HL-60 (cell line): Measurements from ENCODE around the gene PAQR5.
"Not testable (repeated sequence)": the region's sequence is repeated elsewhere in the genome, so short reads cannot be mapped to it uniquely, and the experiment has no call there.

Experiments
- DNase-seq, 2 experiments: peaks; one replicate each; pipeline ENCODE4 v3.0.0-alpha.2; 2010 to 2020; ENCODE audit warnings: low read depth in 1 of 2, low spot score in 1 of 2
- H3K27ac ChIP-seq: fragments of 250-450 bp; sonication (Bioruptor Pico); replicated peaks from 2 replicates; pipeline ENCODE4 v1.5.1; 2020; ENCODE audit warnings: mild to moderate bottlenecking, moderate library complexity
- H3K27me3 ChIP-seq: fragments of 250-450 bp; sonication (Bioruptor Pico); 2 replicates; pipeline ENCODE4 v1.5.1; 2021; ENCODE audit warnings: mild to moderate bottlenecking, moderate library complexity; ENCODE audit not compliant: insufficient read depth, poor library complexity, severe bottlenecking
- H3K4me3 ChIP-seq: replicated peaks from 2 replicates; pipeline ENCODE4 v1.5.1; 2011; ENCODE audit warnings: mild to moderate bottlenecking, control low read depth, low read length; ENCODE audit not compliant: insufficient read depth
- GABPA ChIP-seq: IDR thresholded peaks from 2 replicates; pipeline ENCODE4 v1.6.1; 2012; ENCODE audit warnings: low read depth
- POLR2AphosphoS5 ChIP-seq: IDR thresholded peaks from 2 replicates; pipeline ENCODE4 v1.6.1; 2012; ENCODE audit warnings: low read depth
- SPI1 ChIP-seq: IDR thresholded peaks from 2 replicates; pipeline ENCODE4 v1.6.1; 2012; ENCODE audit warnings: low read depth, mild to moderate bottlenecking, borderline replicate concordance
- TF ChIP-seq, protein P1 (sequence below): IDR thresholded peaks from 2 replicates; pipeline ENCODE4 v1.6.1; 2012; ENCODE audit warnings: low read depth; ENCODE audit not compliant: insufficient replicate concordance
- TF ChIP-seq, protein P2 (sequence below): IDR thresholded peaks from one replicate; pipeline ENCODE4 v1.5.1; 2011; ENCODE audit warnings: low read length, control low read depth, inconsistent platforms; ENCODE audit not compliant: insufficient read depth

PAQR5 gene

DNA sequence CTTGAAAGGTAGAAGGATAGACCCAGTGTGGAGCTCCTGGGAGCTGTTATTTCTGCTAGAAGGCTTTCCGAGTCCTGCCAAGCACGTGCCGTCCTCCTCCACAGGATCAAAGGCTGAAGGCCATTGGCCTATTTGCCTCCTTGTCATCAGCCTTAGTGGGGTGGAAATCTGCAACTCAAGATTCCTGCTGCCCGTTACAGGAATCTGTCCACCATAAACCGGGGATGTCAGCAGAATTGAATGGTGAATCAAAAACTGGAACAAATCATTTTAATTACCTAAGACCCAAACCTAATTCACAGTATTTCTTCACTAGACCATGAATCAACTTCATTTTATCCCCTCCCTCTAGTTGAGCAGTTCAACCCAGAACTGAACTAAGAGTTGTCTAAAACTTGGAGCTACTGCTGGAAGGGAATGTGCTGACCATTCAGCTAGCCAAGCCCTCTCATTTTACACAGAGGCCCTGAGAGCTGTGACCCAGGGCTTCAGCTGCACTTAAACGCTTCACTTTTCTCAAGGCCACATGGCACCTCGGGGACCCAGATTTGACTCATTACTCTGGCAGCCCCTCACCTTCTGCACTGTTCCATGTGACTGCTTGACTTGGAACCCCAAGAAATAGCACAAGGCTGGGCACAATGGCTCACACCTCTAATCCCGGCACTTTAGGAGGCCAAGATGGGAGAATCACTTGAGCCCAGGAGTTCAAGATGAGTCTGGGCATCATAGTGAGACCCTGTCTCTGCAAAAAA is 78.7 kb downstream of the PAQR5 start:
- H3K27me3 ChIP-seq: no peaks in the 10 kb centered on the region
- H3K27ac ChIP-seq: no peak overlapping the region
- DNase-seq: no peak
- no peak overlapping the region for H3K4me3 ChIP-seq
- no peak for TF ChIP-seq POLR2AphosphoS5
- TF ChIP-seq, protein P1, sequence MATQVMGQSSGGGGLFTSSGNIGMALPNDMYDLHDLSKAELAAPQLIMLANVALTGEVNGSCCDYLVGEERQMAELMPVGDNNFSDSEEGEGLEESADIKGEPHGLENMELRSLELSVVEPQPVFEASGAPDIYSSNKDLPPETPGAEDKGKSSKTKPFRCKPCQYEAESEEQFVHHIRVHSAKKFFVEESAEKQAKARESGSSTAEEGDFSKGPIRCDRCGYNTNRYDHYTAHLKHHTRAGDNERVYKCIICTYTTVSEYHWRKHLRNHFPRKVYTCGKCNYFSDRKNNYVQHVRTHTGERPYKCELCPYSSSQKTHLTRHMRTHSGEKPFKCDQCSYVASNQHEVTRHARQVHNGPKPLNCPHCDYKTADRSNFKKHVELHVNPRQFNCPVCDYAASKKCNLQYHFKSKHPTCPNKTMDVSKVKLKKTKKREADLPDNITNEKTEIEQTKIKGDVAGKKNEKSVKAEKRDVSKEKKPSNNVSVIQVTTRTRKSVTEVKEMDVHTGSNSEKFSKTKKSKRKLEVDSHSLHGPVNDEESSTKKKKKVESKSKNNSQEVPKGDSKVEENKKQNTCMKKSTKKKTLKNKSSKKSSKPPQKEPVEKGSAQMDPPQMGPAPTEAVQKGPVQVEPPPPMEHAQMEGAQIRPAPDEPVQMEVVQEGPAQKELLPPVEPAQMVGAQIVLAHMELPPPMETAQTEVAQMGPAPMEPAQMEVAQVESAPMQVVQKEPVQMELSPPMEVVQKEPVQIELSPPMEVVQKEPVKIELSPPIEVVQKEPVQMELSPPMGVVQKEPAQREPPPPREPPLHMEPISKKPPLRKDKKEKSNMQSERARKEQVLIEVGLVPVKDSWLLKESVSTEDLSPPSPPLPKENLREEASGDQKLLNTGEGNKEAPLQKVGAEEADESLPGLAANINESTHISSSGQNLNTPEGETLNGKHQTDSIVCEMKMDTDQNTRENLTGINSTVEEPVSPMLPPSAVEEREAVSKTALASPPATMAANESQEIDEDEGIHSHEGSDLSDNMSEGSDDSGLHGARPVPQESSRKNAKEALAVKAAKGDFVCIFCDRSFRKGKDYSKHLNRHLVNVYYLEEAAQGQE: no peak
- TF ChIP-seq GABPA: no peak
- no peak for TF ChIP-seq SPI1
- TF ChIP-seq, protein P2, sequence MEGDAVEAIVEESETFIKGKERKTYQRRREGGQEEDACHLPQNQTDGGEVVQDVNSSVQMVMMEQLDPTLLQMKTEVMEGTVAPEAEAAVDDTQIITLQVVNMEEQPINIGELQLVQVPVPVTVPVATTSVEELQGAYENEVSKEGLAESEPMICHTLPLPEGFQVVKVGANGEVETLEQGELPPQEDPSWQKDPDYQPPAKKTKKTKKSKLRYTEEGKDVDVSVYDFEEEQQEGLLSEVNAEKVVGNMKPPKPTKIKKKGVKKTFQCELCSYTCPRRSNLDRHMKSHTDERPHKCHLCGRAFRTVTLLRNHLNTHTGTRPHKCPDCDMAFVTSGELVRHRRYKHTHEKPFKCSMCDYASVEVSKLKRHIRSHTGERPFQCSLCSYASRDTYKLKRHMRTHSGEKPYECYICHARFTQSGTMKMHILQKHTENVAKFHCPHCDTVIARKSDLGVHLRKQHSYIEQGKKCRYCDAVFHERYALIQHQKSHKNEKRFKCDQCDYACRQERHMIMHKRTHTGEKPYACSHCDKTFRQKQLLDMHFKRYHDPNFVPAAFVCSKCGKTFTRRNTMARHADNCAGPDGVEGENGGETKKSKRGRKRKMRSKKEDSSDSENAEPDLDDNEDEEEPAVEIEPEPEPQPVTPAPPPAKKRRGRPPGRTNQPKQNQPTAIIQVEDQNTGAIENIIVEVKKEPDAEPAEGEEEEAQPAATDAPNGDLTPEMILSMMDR: no peak

DNA sequence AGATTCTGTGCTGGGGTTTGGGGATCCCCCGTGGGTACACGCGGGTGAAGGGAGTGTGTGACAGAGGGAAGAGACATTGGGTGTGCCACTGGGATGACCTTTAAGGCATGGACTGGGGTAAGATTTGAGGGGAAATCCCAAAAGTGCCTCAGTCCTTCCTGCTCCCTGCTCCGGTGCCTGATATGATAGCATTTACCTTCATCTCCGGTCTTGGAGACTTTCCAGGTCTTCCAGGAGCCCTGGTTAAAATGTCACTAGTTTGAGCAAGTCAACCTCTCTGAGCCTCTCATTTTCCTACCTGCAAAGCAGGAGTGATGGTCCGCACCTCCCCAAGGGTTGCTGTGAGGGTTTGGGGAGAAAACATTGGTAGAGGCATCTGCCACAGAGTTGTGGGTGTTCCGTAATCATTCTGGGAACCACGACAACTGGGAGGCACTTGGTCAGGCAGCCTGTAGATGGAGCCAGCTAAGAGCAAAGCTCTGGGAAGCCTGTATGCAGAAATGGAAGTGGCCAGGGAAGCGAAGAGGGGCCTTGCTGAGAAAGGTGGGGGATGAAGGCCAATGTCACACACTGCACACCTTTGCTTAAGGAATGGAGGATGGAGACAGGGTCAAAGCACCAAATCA is 81.5 kb downstream of the PAQR5 start:
- H3K27ac ChIP-seq: no peak overlapping the region
- no peak overlapping the region for H3K4me3 ChIP-seq
- DNase-seq: no peak
- no peaks in the 10 kb centered on the region for H3K27me3 ChIP-seq
- TF ChIP-seq POLR2AphosphoS5 (no peak), SPI1 (no peak), GABPA (no peak)
- TF ChIP-seq, protein P1: no peak
- TF ChIP-seq, protein P2: no peak

DNA sequence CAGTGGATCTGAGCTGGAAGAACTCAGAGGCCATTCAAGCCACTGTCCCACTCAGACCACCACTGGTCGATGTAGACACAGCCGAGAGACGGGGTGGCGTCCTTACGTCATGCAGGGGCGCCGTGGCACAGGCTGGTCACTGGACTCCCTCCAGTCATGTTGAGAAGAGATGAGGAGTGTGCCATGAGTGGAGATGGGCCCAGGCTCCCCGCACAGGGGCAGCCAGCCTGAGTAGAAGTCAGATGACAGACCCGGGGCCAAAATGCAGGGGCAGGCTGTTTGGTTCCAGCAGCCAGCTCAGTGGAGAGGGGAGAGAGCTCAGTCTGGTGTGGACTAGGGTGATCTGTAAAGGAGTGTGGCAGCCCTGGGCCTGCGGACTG is 82.0 kb downstream of the PAQR5 start:
- TF ChIP-seq POLR2AphosphoS5: no peak
- TF ChIP-seq, protein P2: no peak
- TF ChIP-seq SPI1: no peak
- TF ChIP-seq, protein P1: no peak
- no peak for TF ChIP-seq GABPA
- Histone ChIP-seq H3K27me3 (no peaks in the 10 kb centered on the region), H3K27ac (no peak overlapping the region), H3K4me3 (no peak overlapping the region)
- no peak for DNase-seq

DNA sequence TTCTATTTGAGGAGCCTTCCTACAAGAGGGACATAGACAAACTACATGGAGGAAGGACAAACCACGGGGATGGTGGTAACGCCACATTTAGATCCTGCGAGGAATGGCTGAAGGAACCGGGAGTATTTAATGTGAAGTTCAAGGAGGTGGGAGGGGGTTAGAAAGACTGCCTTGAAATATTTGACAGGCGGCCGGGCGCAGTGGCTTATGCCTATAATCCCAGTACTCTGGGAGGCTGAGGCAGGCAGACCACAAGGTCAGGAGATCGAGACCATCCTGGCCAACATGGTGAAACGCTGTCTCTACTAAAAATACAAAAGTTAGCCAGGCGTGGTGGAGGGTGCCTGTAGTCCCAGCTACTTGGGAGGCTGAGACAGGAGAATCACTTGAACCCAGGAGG is 83.5 kb downstream of the PAQR5 start:
- DNase-seq, H3K4me3 ChIP-seq, H3K27ac ChIP-seq, H3K27me3 ChIP-seq: not testable (repeated sequence)

DNA sequence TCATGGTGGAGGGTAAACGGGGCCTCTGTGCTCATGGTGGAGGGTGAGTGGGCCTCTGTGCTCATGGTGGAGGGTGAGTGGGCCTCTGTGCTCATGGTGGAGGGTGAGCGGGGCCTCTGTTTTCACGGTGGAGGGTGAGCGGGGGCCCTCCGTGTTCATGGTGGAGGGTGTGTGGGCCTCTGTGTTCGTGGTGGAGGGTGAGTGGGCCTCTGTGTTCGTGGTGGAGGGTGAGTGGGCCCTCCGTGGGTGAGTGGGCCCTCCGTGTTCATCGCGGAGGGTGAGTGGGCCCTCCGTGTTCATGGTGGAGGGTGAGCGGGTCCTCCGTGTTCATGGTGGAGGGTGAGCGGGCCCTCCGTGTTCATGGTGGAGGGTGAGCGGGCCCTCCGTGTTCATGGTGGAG is 85.4 kb downstream of the PAQR5 start:
- H3K27ac ChIP-seq, DNase-seq, H3K4me3 ChIP-seq, H3K27me3 ChIP-seq: not testable (repeated sequence)
